Renal cortical epithelial cell (primary cell): ENCODE measurements around the gene CKM. TPM values are rescaled to one million over a fixed set of nuclear protein-coding genes. Genes with fewer than 3 reads are reported as not detected.
A peak's percentile ranks its signal among the peaks of the same experiment; 100 is the strongest.

Experiments
- DNase-seq: peaks from one replicate; pipeline ENCODE4 v3.0.0-alpha.2; 2011; ENCODE audit warnings: low read depth
- total RNA-seq: library from RNA; depleted of rRNA; stranded (reverse); fragments of >200 nt; gene quantifications from 2 replicates; pipeline ENCODE4 v1.2.3, GENCODE V29; 2014

The CKM gene
- not detected in 2 replicates for total RNA-seq

DNA sequence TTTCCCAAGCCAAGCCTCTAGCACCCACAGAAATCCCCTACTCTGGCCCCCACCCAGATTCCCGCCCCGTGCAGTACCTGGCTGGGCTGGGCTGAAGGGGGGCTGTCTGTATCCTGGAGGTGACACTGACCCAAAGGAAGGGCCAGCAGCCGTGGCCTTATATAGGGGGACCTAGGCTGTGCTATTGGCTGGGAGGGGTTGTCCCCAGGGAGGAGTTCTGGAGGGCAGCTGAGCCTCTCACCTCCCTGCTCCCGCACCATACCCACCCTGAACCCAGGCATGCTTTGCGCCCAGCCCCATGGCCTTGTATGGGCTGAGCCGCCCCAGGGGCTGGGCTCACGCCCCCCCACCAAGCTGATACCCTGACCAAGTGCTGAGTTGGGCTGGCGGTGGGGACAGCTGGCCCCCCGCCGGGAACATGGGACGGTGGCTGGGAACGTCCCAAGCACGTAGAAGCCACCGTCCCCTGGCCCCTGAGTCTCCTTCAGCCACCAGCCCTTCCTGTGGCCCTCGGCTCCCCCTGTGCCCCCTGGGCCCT is at the start of gene CKM:
CKM (minus strand) TSS at position 132 of the 538 bp plus-strand sequence. CDS start 3,162 bp downstream, outside the sequence.
- no peak for DNase-seq

DNA sequence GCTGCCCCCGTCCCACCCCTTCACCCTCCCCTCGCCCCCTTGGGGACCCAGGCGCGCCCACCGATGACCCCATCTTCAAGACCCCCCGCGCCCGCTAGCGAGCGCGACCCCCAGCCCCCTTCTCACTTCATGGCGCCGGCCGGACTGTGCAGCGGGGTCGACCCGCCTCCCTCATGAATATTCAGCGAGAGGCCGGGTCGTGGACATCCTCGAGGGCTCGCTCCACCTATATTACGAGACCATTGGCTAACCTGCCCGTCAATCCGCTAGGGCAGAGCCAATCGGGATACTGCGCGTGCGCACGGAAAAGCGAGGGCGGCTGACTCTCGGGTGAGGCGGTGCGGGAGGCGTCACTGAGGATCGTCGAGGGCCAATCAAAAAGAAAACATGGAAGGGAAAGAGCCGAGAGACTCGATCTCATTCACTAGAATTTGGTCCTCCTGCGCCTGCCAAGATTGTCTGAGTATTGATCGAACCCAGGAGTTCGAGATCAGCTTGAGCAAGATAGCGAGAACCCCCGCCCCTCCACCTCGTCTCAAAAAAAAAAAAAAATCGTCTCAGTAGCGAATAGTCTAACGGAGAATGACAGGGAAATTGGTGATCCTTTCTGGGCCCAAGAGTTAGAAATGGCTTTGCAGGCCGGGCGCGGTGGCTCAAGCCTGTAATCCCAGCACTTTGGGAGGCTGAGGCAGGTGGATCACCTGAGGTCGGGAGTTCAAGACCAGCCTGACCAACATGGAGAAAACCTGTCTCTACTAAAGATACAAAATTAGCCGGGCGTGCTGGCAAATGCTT is 47.9 kb upstream of the CKM start, which contains the start of gene ERCC2:
ERCC2 (minus strand) TSS at position 164 of the 795 bp plus-strand sequence; CDS start at position 131, 33 bp downstream.
- DNase-seq: peak; percentile 91

- no peak for DNase-seq
These were observed 46.2 kb upstream of the CKM start for GRCh38 chr19:45368737-45369340.

DNA sequence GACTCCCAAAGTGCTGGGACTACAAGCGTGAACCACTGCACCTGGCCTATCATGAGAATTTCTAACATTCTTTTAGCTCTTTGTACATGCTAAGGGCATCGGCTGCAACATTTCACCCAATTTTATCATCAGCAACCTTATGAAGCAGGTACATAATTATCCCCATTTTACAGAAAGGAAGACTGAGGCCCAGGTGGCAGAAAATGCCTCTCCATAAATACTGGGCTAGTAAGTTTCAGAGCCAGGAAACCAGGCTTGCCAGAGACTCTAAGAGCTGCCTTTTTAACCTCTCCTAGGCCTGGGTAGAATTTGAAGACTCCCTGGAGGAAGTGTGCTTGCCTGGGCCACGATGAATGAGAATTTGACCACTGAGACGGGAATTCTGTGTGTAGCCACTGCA is 45.5 kb upstream of the CKM start:
- no peak for DNase-seq

- no peak for DNase-seq
These were observed 42.0 kb upstream of the CKM start for GRCh38 chr19:45364696-45365095.

GRCh38 chr19:45363861-45364459 is 41.3 kb upstream of the CKM start:
- no peak for DNase-seq

- DNase-seq: no peak
These were observed 39.6 kb upstream of the CKM start for GRCh38 chr19:45362291-45362690.

- no peak for DNase-seq
These were observed 38.9 kb upstream of the CKM start for GRCh38 chr19:45361608-45362007.

- no peak for DNase-seq
These were observed 35.6 kb upstream of the CKM start for GRCh38 chr19:45358213-45358792.

- DNase-seq: no peak
These were observed 34.7 kb upstream of the CKM start for GRCh38 chr19:45357445-45357783.

GRCh38 chr19:45356760-45357444 is 34.2 kb upstream of the CKM start:
- DNase-seq: no peak

GRCh38 chr19:45355910-45356309 is 33.2 kb upstream of the CKM start:
- no peak for DNase-seq

DNA sequence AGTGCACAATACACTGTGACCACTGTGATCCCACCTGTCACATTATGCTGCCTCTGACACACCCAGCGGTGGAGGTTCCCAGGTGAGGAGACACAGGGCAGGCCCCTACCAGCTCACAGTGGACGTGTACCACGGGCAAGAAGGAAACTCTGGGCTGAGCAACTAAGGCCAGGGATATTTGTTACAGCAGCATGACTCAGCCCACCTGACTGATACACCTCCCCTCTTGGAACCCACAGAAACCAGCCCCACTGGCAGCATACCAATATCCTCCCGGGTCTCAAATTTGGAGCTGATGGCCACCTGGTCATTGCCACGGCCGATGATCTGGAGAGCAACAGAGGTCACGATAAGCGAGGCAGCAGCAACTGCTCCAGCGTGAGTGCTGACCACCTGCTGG is 32.7 kb upstream of the CKM start:
- no peak for DNase-seq

DNA sequence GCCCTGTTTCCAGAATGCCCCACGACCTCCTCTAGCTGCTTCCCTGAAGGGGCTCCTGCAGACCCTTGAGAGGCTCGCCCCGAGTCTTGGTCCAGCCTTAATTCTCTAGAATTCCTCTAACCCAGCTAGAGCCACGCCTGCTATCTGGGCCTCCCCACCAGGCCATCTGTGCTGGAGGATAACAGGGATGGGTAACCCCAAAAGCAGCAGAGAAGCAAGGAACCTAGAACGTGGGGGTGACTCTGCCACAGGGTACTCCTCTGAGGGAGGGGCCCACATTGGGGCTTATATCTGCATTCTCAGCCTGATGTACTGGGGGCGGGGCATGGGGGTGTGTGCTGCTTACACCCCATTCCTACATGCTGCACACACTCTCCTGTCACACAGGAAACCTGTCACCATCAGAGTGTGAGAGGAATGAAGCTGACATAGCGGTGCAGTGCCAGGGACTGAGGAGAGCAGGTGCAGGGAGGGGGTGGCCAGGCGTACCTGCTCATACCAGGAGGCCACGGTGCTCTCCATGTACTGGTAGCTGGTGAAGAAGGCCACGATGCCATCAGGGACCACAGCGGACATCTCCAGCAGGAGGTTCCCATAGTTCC is 31.7 kb upstream of the CKM start:
- no peak for DNase-seq

DNA sequence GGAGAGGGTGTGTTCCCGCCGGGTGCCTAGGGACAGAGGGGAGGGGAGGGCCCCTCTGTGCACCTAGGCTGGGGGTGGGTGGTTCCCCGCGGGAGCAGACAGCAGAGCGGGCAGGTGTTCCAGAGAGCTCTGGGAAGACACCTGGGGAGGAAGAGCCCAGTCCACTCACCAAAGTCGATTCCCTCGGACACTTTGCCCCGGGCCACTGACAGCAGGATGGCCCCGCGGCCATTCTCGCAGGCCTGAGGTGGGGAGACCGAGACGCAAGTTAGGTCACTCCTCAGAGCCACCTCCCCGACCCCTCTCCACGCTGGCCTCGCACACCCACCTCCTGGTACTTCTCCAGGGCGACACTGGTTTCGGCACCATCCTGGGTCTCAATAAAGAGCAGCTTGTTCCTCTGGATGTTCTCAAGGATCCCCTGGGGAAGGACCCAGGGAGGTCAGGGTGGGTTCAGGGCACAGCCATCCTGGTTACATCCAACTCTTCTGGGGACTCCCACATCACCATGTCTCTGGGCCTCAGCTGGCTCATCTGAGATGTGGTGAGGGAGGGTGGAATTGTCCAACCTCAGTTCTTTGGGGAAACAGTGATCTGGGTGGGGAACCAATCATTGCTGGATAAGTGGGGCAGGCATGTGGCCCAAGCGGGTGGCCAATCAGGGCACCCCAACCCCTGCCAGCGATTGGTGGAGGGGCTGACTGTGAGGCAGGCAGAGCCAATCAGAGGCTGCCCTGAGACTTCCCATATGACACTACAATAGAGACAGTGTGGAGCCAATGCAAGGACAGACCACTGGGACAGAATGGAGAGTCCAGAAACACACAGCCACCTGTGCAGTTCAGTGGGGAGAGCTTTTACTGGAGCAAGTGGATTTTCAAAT is 30.5 kb upstream of the CKM start:
- DNase-seq: no peak

- no peak for DNase-seq
These were observed 29.8 kb upstream of the CKM start for GRCh38 chr19:45352471-45352870.

- no peak for DNase-seq
These were observed 29.4 kb upstream of the CKM start for GRCh38 chr19:45352062-45352461.

- DNase-seq: no peak
These were observed 28.8 kb upstream of the CKM start for GRCh38 chr19:45351401-45351952.

- no peak for DNase-seq
These were observed 27.9 kb upstream of the CKM start for GRCh38 chr19:45350477-45351058.
